Natural killer cell treated with Interleukin-12 subunit alpha and Interleukin-12 subunit beta and Interleukin-15 and Interleukin-18, amount 100 ng/mL, for 72 hours (primary cell): ENCODE data around the gene KHSRP. TPM values are rescaled to one million over a fixed set of nuclear protein-coding genes. Genes with fewer than 3 reads are reported as not detected.
A peak's percentile ranks its signal among the peaks of the same experiment; 100 is the strongest.

Experiments used
- ATAC-seq, 2 donors: fragments of 150-1000 bp; cut with Tn5 transposase in 1 of 2; sonication (Bioruptor Pico), chemical (Tn5 transposase) in 1 of 2; 2 replicates each; pipeline ENCODE4 v1.10.0; 2021
- DNase-seq: peaks from one replicate; pipeline ENCODE4 v3.0.0; 2022; ENCODE audit warnings: low spot score
- H3K27ac Mint-ChIP-seq, 2 donors: 1 replicate in 1 of 2; 2 replicates in 1 of 2; pipeline ENCODE4 v1.8.0; 2022; ENCODE audit warnings: mixed read lengths in 2 of 2, mild to moderate bottlenecking in 1 of 2, moderate library complexity in 1 of 2
- H3K27me3 Mint-ChIP-seq, 2 donors: 1 replicate in 1 of 2; 2 replicates in 1 of 2; pipeline ENCODE4 v1.8.0; 2022; ENCODE audit warnings: mixed read lengths in 2 of 2
- H3K36me3 Mint-ChIP-seq: one replicate; pipeline ENCODE4 v1.8.0; 2022; ENCODE audit warnings: mixed read lengths
- H3K4me1 Mint-ChIP-seq, 2 donors: 1 replicate in 1 of 2; 2 replicates in 1 of 2; pipeline ENCODE4 v1.8.0; 2022; ENCODE audit warnings: low read depth in 2 of 2, mixed read lengths in 2 of 2, mild to moderate bottlenecking in 1 of 2
- H3K4me3 Mint-ChIP-seq: one replicate; pipeline ENCODE4 v1.8.0; 2022; ENCODE audit warnings: mixed read lengths
- H3K9me3 Mint-ChIP-seq: 2 replicates; pipeline ENCODE4 v1.8.0; 2022; ENCODE audit warnings: mixed read lengths
- total RNA-seq, 2 donors: library from RNA; stranded (reverse); gene quantifications; one replicate each; pipeline ENCODE4 v1.2.3, GENCODE V29; 2022

KHSRP gene
- total RNA-seq, 2 donors from 2014 or later = 260 to 386 TPM

DNA sequence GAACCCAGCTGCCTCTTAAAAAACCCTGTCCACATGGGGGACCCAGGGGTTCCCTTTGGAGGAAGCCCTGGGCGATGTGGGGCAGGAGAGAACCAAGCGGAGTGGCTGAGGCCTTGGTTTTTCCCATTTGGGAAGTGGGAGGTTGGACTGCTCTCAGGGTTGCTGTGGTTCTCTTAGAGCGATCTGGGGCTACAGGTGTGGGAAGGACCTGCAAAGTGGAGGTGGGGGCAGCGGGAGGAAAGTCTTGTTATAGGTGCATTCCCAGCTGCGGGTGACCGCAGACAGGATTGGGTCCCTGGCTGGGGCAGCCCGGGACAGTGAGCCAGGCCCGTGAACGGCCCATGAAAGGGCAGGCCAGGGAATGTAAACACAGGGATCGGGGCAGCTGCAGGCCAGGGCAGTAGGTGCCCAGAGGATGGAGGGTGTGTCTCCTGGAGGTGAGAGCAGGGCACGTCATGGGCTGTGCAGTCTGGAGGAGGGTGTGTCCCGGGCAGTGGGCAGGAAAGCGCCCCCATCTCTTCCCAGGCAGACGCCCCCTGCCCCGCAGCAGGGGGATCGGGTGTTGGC is 34.2 kb upstream of the KHSRP start:
- H3K36me3 Mint-ChIP-seq = no peaks in the 10 kb centered on the region
- H3K9me3 Mint-ChIP-seq = no peaks in the 10 kb centered on the region
- H3K27ac Mint-ChIP-seq = peak overlapping the region in 1 of 2 donors; percentile 68
- DNase-seq = no peak
- H3K4me1 Mint-ChIP-seq = peaks cover 13 to 17% of the 10 kb centered on the region in 2 donors
- no peak for ATAC-seq
- peak overlapping the region; percentile 90 for H3K4me3 Mint-ChIP-seq
- no peaks in the 10 kb centered on the region for H3K27me3 Mint-ChIP-seq

- ATAC-seq (no peak), DNase-seq (no peak)
- Mint-ChIP-seq H3K27ac (peak overlapping the region in 1 of 2 donors; percentile 68), H3K4me1 (peaks cover 12 to 17% of the 10 kb centered on the region in 2 donors), H3K9me3 (no peaks in the 10 kb centered on the region), H3K4me3 (peak overlapping the region; percentile 90), H3K36me3 (no peaks in the 10 kb centered on the region), H3K27me3 (no peaks in the 10 kb centered on the region)
Measured at GRCh38 chr19:6457958-6458694, 33.5 kb upstream of the KHSRP start.

DNA sequence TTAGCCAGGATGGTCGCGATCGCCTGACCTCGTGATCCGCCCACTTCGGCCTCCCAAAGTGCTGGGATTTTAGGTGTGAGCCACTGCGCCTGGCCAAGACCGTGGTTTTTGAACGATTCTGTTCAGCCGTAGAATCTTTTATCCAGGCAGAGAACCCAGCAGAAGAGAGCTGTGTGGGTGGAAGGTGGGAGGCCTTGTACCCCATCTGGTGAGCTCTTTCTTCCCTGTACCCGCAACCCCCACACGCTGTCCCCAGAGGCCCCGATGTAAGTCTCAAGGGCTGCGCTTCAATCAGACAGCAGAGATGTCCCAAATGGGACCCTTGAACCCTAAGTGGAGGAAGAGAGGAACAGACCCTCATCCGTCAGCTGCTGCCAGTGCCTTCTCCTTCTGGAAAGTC is 31.3 kb upstream of the KHSRP start:
- no peak for ATAC-seq
- no peaks in the 10 kb centered on the region for H3K36me3 Mint-ChIP-seq
- H3K4me3 Mint-ChIP-seq = no peak overlapping the region
- H3K27me3 Mint-ChIP-seq = no peaks in the 10 kb centered on the region
- no peak overlapping the region for H3K27ac Mint-ChIP-seq
- H3K9me3 Mint-ChIP-seq = no peaks in the 10 kb centered on the region
- H3K4me1 Mint-ChIP-seq = peaks cover 12 to 17% of the 10 kb centered on the region in 2 donors
- DNase-seq = no peak

DNA sequence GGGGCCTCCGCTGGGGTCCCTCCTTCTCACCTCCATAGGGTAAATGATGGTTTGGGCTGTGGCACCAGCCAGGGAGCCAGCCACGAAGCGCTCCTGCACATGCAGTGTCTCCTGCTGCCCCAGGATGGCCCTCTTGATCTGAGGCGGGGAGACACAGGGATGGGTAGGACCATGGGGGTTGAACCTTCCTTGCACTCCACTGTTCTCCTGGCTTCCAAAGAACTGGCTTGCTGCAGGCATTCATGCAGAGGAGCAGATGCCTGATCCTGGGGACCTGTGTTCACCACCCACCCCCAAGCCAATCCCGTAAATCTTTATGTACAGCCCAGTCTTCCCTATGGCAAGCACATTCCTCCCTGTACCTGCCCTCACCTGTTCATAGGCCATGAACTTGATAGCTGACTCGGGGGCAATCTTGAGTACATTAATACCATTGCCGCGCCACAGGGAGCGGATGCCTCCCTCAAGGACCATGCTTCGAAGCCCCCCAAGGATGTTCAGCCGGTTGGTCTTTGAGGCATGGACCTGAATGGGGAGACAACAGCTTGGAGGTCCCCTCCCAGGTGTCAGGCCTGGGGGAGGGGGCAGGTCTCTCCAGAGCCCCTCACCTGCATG is 29.4 kb upstream of the KHSRP start:
- H3K27me3 Mint-ChIP-seq = no peaks in the 10 kb centered on the region

DNA sequence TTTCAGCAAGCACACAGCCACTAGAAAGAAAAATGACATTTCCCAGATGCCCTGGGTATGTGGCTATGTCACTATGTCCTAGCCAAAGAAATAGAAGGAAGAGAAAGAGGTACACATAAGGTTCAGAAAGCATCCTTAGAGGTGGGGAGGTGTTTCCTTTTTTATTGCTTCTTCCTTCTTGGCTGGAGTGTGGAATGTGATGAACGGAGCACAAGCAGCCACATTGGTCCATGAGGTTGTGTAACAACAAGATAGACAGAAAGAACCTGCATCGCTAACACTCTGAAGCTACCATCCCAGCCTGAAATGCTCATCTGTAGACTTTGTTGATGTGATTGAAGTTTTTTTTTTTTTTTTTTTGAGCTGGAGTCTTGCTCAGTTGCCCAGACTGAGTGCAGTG is 28.3 kb upstream of the KHSRP start:
- Mint-ChIP-seq H3K36me3 (no peaks in the 10 kb centered on the region), H3K27ac (no peak overlapping the region), H3K9me3 (no peaks in the 10 kb centered on the region), H3K27me3 (no peaks in the 10 kb centered on the region), H3K4me3 (no peak overlapping the region), H3K4me1 (no peaks in the 10 kb centered on the region)
- no peak for DNase-seq
- no peak for ATAC-seq

More for the DNA sequence above, 29.4 kb upstream of the KHSRP start:
- H3K4me1 Mint-ChIP-seq = peaks cover 6% of the 10 kb centered on the region in 2 donors
- ATAC-seq (no peak), DNase-seq (no peak)
- no peaks in the 10 kb centered on the region for H3K36me3 Mint-ChIP-seq
- H3K4me3 Mint-ChIP-seq = no peak overlapping the region
- no peaks in the 10 kb centered on the region for H3K9me3 Mint-ChIP-seq
- no peak overlapping the region for H3K27ac Mint-ChIP-seq

GRCh38 chr19:6452223-6452614 is 27.6 kb upstream of the KHSRP start:
- no peak for DNase-seq
- Mint-ChIP-seq H3K4me3 (no peak overlapping the region), H3K27ac (no peak overlapping the region), H3K36me3 (no peaks in the 10 kb centered on the region), H3K9me3 (no peaks in the 10 kb centered on the region), H3K4me1 (no peaks in the 10 kb centered on the region), H3K27me3 (no peaks in the 10 kb centered on the region)
- ATAC-seq = no peak

GRCh38 chr19:6451583-6452222 is 27.1 kb upstream of the KHSRP start:
- Mint-ChIP-seq H3K36me3 (no peaks in the 10 kb centered on the region), H3K27ac (no peak overlapping the region), H3K27me3 (no peaks in the 10 kb centered on the region), H3K4me1 (no peaks in the 10 kb centered on the region), H3K4me3 (no peak overlapping the region), H3K9me3 (no peaks in the 10 kb centered on the region)
- DNase-seq = no peak
- ATAC-seq = no peak

- no peaks in the 10 kb centered on the region for H3K36me3 Mint-ChIP-seq
- ATAC-seq (no peak), DNase-seq (no peak)
- no peak overlapping the region for H3K4me3 Mint-ChIP-seq
- no peaks in the 10 kb centered on the region for H3K9me3 Mint-ChIP-seq
- H3K27me3 Mint-ChIP-seq = no peaks in the 10 kb centered on the region
- no peak overlapping the region for H3K27ac Mint-ChIP-seq
- H3K4me1 Mint-ChIP-seq = no peaks in the 10 kb centered on the region
Measured at GRCh38 chr19:6450166-6450565, 25.6 kb upstream of the KHSRP start.

DNA sequence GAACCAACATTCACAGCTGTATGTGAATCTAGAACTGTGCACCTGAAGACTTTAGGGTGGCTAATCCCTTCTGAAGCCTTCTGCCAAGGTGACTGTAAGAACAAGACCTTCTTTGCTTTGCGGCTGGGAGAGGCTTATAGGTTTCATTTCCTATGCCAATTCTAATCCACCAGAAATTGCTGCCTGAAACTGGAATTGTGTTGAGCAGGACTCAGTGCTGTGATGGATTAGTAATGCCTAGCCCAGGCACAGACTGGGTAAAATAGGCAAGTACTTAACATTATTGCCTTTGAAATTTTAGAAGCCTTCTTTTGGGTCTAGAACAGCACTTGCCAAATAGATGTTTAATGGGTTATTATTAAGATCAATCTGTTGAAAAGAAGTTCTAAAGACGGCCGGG is 23.4 kb upstream of the KHSRP start:
- Mint-ChIP-seq H3K27me3 (no peaks in the 10 kb centered on the region), H3K36me3 (no peaks in the 10 kb centered on the region), H3K27ac (no peak overlapping the region), H3K4me1 (no peaks in the 10 kb centered on the region), H3K4me3 (no peak overlapping the region), H3K9me3 (no peaks in the 10 kb centered on the region)
- ATAC-seq (no peak), DNase-seq (no peak)

DNA sequence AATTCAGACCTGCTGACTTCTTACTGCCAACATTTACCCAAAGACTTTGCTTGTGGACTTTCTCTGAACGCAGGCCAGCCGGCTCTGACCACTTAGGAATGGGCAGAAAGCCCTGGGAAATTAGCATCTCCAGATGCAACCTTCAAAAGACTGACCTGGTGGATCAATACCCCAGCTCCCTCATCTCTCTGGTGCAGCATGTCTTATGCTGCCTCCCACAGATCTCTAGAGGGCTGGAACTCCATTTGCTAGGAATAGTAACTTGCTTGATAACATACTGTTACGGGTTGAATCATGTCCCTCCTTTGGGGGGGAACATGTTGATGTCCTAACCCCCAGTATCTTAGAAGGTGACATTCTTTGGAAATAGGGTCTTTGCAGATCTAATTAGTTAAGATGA is 21.8 kb upstream of the KHSRP start:
- Mint-ChIP-seq H3K4me3 (no peak overlapping the region), H3K36me3 (no peaks in the 10 kb centered on the region), H3K4me1 (no peaks in the 10 kb centered on the region), H3K9me3 (no peaks in the 10 kb centered on the region), H3K27ac (no peak overlapping the region), H3K27me3 (no peaks in the 10 kb centered on the region)
- ATAC-seq (no peak), DNase-seq (no peak)

DNA sequence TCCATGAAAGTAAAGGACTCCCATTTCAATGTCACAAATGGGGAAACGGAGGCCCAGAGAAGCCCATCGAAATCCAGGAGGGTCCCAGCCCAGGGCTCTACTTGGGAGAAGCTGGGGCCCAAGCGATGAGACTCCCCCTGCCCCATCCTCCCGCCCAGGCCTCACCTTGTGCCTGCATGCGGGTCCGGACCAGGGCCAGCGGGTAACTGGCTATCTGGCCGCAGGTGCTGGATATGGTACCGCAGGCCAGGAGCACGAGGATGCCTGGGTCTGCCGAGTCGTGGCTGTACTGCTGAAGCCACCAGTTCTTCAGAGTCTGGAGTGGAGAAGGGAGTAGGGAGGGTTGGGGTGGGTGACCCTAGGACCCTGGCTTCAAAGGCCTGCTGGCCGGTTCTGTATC is 19.4 kb upstream of the KHSRP start:
- DNase-seq = no peak
- H3K4me3 Mint-ChIP-seq = no peak overlapping the region
- H3K4me1 Mint-ChIP-seq = no peaks in the 10 kb centered on the region
- no peak for ATAC-seq
- no peaks in the 10 kb centered on the region for H3K36me3 Mint-ChIP-seq
- H3K9me3 Mint-ChIP-seq = no peaks in the 10 kb centered on the region
- no peaks in the 10 kb centered on the region for H3K27me3 Mint-ChIP-seq
- H3K27ac Mint-ChIP-seq = no peak overlapping the region

- Mint-ChIP-seq H3K36me3 (no peaks in the 10 kb centered on the region), H3K4me1 (no peaks in the 10 kb centered on the region), H3K4me3 (no peak overlapping the region), H3K9me3 (no peaks in the 10 kb centered on the region), H3K27ac (no peak overlapping the region), H3K27me3 (peaks cover 0 to 3% of the 10 kb centered on the region in 2 donors)
- no peak for ATAC-seq
- no peak for DNase-seq
Measured at GRCh38 chr19:6442087-6442688, 17.6 kb upstream of the KHSRP start.

DNA sequence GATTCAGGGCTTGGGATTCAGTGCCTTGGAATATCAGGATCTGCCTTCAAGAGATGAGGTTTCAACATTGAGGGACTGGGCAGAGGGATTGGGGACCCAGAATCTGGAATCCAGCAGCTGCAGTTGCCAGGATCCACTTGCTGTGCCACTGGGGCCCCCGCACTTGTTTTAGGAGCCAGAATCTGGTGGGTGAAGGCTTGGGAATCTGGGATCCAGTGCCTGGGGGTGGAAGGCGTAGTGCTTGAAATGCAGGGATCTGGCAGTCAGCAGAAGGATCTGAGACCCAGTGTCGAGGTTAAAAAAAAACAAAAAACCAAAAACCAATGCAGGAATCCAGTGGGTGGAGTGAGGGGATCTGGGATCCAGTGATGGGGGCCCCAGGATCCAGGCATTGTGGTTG is 16.3 kb upstream of the KHSRP start:
- no peak for ATAC-seq
- Mint-ChIP-seq H3K9me3 (no peaks in the 10 kb centered on the region), H3K4me1 (no peaks in the 10 kb centered on the region), H3K27ac (no peak overlapping the region), H3K27me3 (peaks cover 0 to 3% of the 10 kb centered on the region in 2 donors), H3K4me3 (no peak overlapping the region), H3K36me3 (no peaks in the 10 kb centered on the region)
- no peak for DNase-seq

- Mint-ChIP-seq H3K36me3 (no peaks in the 10 kb centered on the region), H3K4me1 (no peaks in the 10 kb centered on the region), H3K4me3 (no peak overlapping the region), H3K27me3 (peaks cover 0 to 3% of the 10 kb centered on the region in 2 donors), H3K9me3 (no peaks in the 10 kb centered on the region), H3K27ac (no peak overlapping the region)
- ATAC-seq = no peak
- no peak for DNase-seq
Measured at GRCh38 chr19:6439743-6440142, 15.1 kb upstream of the KHSRP start.
